K562 treated with DMSO at 1 percent for 12 hours (cell line): ENCODE results near the gene ZNF329. TPM values are rescaled to one million over a fixed set of nuclear protein-coding genes. Genes with fewer than 3 reads are reported as not detected.

Experiments used
- total RNA-seq: library from RNA; unstranded; fragments of 300-600 nt; gene quantifications from 2 replicates; pipeline ENCODE4 v1.2.3, GENCODE V29; 2022; ENCODE audit not compliant: insufficient read depth

Gene ZNF329
- 2.2 and 2.6 TPM in 2 replicates for total RNA-seq

GRCh38 chr19:58150328-58150921, at the start of gene ZNF329:
Gene ZNF329, minus strand, starts transcription at chr19:58150789. Its CDS starts 21,286 bp downstream, at chr19:58129503.

GRCh38 chr19:58182989-58183816, 32.6 kb upstream of the ZNF329 start, which contains the start of gene ZNF274:
Gene ZNF274, plus strand, starts transcription at chr19:58183061. Its CDS starts 905 bp downstream, at chr19:58183966.

GRCh38 chr19:58097781-58098681, 52.6 kb downstream of the ZNF329 start, which contains the start of gene ZSCAN18:
Gene ZSCAN18, minus strand, starts transcription at chr19:58098231. Its CDS starts 7,964 bp downstream, at chr19:58090267.

Other genes starting within 250 kb of the ZNF329 start
- 1.1 and 3.4 TPM in 2 replicates for gene ZNF417, start 234.2 kb downstream of the ZNF329 start, total RNA-seq
- gene ZNF418, start 215.4 kb downstream of the ZNF329 start, total RNA-seq, result 0.49 TPM in 1 of 2 replicates, not detected in the other
- gene ZNF256, start 203.1 kb downstream of the ZNF329 start, total RNA-seq, result 0.33 TPM in 1 of 2 replicates, not detected in the other
- gene C19orf18, start 176.3 kb downstream of the ZNF329 start, total RNA-seq, result not detected in 2 replicates
- gene ZNF606, start 148.0 kb downstream of the ZNF329 start, total RNA-seq, result 3.5 TPM in 1 of 2 replicates, not detected in the other
- gene ZSCAN1, start 116.8 kb downstream of the ZNF329 start, total RNA-seq, result not detected in 2 replicates
- not detected in 2 replicates for gene ZNF135, start 91.5 kb downstream of the ZNF329 start, total RNA-seq
- 5.5 and 9.2 TPM in 2 replicates for gene ZSCAN18, start 52.6 kb downstream of the ZNF329 start, total RNA-seq
- 19.6 and 41.4 TPM in 2 replicates for gene ZNF274, start 32.3 kb upstream of the ZNF329 start, total RNA-seq
- 19.2 and 86.8 TPM in 2 replicates for gene ZNF544, start 78.1 kb upstream of the ZNF329 start, total RNA-seq
- gene ZNF8, start 128.2 kb upstream of the ZNF329 start, total RNA-seq, result 1.1 and 2.3 TPM in 2 replicates
- gene ERVK3-1, start 154.6 kb upstream of the ZNF329 start, total RNA-seq, result 88.3 and 106 TPM in 2 replicates
- 1.4 and 3.5 TPM in 2 replicates for gene ZSCAN22, start 176.2 kb upstream of the ZNF329 start, total RNA-seq
- gene A1BG, start 202.7 kb upstream of the ZNF329 start, total RNA-seq, result 45.3 and 79.2 TPM in 2 replicates
- gene ZNF497, start 212.0 kb upstream of the ZNF329 start, total RNA-seq, result 2.4 and 4.5 TPM in 2 replicates
- 3.3 and 3.6 TPM in 2 replicates for gene ZNF837, start 230.2 kb upstream of the ZNF329 start, total RNA-seq
- 4,498 and 7,272 TPM in 2 replicates for gene RPS5, start 236.5 kb upstream of the ZNF329 start, total RNA-seq
- not detected in 2 replicates for gene RNF225, start 244.9 kb upstream of the ZNF329 start, total RNA-seq